ENCODE measurements around the gene SLC66A1.

SLC66A1 gene

GRCh38 chr1:19363536-19364152 lies 51.5 kb downstream of the SLC66A1 start:
- no peak for DNase-seq (ENCODE audit: low read depth)

GRCh38 chr1:19365721-19366120 lies 53.6 kb downstream of the SLC66A1 start:
- DNase-seq (ENCODE audit: low read depth): no peak

- no peak for DNase-seq (ENCODE audit: low read depth)
Observed at GRCh38 chr1:19366599-19367536, 54.7 kb downstream of the SLC66A1 start.

GRCh38 chr1:19367584-19368041 lies 55.5 kb downstream of the SLC66A1 start:
- no peak for DNase-seq (ENCODE audit: low read depth)

- DNase-seq (ENCODE audit: low read depth): no peak
Observed at GRCh38 chr1:19368050-19368449, 55.9 kb downstream of the SLC66A1 start.

- DNase-seq (ENCODE audit: low read depth): no peak
Observed at GRCh38 chr1:19368964-19369363, 56.8 kb downstream of the SLC66A1 start.

- no peak for DNase-seq (ENCODE audit: low read depth)
Observed at GRCh38 chr1:19369396-19370090, 57.4 kb downstream of the SLC66A1 start.

- DNase-seq (ENCODE audit: low read depth): no peak
Observed at GRCh38 chr1:19370453-19371170, 58.5 kb downstream of the SLC66A1 start.

- DNase-seq (ENCODE audit: low read depth): no peak
Observed at GRCh38 chr1:19371226-19372135, 59.4 kb downstream of the SLC66A1 start.

- DNase-seq (ENCODE audit: low read depth): no peak
Observed at GRCh38 chr1:19372136-19372514, 60.0 kb downstream of the SLC66A1 start.

GRCh38 chr1:19372602-19373001 lies 60.5 kb downstream of the SLC66A1 start:
- DNase-seq (ENCODE audit: low read depth): no peak

GRCh38 chr1:19373211-19374082 lies 61.3 kb downstream of the SLC66A1 start:
- DNase-seq (ENCODE audit: low read depth): no peak

GRCh38 chr1:19374083-19374801 lies 62.1 kb downstream of the SLC66A1 start:
- no peak for DNase-seq (ENCODE audit: low read depth)

- DNase-seq (ENCODE audit: low read depth): no peak
Observed at GRCh38 chr1:19374926-19375325, 62.8 kb downstream of the SLC66A1 start.

- no peak for DNase-seq (ENCODE audit: low read depth)
Observed at GRCh38 chr1:19375631-19376400, 63.7 kb downstream of the SLC66A1 start.

- no peak for DNase-seq (ENCODE audit: low read depth)
Observed at GRCh38 chr1:19376428-19377372, 64.6 kb downstream of the SLC66A1 start.

Data from fibroblast of the conjunctiva (primary cell).